H9 (cell line): ENCODE measurements around the gene C11orf71. TPM values are rescaled to one million over a fixed set of nuclear protein-coding genes. Genes with fewer than 3 reads are reported as not detected.

Experiments used
- DNase-seq: peaks from one replicate; pipeline ENCODE4 v3.0.0-alpha.2; 2017
- H2AFZ ChIP-seq: one replicate; pipeline ENCODE4 v1.6.1; 2013; ENCODE audit warnings: mild to moderate bottlenecking, low read length, control low read depth, moderate library complexity
- H2AK5ac ChIP-seq: 2 replicates; pipeline ENCODE4 v1.6.1; 2013; ENCODE audit warnings: low read length, control low read depth, mixed read lengths; ENCODE audit not compliant: insufficient read length
- H2BK120ac ChIP-seq: one replicate; pipeline ENCODE4 v1.6.1; 2013; ENCODE audit warnings: low read depth, mild to moderate bottlenecking, low read length, control low read depth, inconsistent platforms; ENCODE audit not compliant: poor library complexity, severe bottlenecking
- H2BK12ac ChIP-seq: 2 replicates; pipeline ENCODE4 v1.6.1; 2013; ENCODE audit warnings: low read length, control low read depth, mixed read lengths, low read depth; ENCODE audit not compliant: insufficient read length
- H2BK15ac ChIP-seq: 2 replicates; pipeline ENCODE4 v1.6.1; 2013; ENCODE audit warnings: low read depth, low read length, control low read depth
- H2BK20ac ChIP-seq: one replicate; pipeline ENCODE4 v1.6.1; 2013; ENCODE audit warnings: low read depth, mild to moderate bottlenecking, low read length, control low read depth, inconsistent platforms; ENCODE audit not compliant: poor library complexity, severe bottlenecking
- H2BK5ac ChIP-seq: 2 replicates; pipeline ENCODE4 v1.6.1; 2013; ENCODE audit warnings: low read length, control low read depth, mixed read lengths; ENCODE audit not compliant: insufficient read length
- H3K14ac ChIP-seq: 2 replicates; pipeline ENCODE4 v1.6.1; 2013; ENCODE audit warnings: low read length, control low read depth; ENCODE audit not compliant: insufficient read depth
- H3K18ac ChIP-seq: 2 replicates; pipeline ENCODE4 v1.6.1; 2013; ENCODE audit warnings: low read depth, mild to moderate bottlenecking, mixed read lengths, low read length, control low read depth; ENCODE audit not compliant: insufficient read length
- H3K23ac ChIP-seq: 2 replicates; pipeline ENCODE4 v1.6.1; 2013; ENCODE audit warnings: low read length, control low read depth, mixed read lengths, low read depth; ENCODE audit not compliant: insufficient read length
- H3K23me2 ChIP-seq: 2 replicates; pipeline ENCODE4 v1.6.1; 2013; ENCODE audit warnings: low read depth, mild to moderate bottlenecking, mixed read lengths, low read length, control low read depth; ENCODE audit not compliant: insufficient read length, poor library complexity, severe bottlenecking
- H3K27ac ChIP-seq: 2 replicates; pipeline ENCODE4 v1.5.1; 2013; ENCODE audit warnings: low read length, control low read depth, mixed read lengths, low read depth; ENCODE audit not compliant: insufficient read length
- H3K27me3 ChIP-seq: 2 replicates; pipeline ENCODE4 v1.6.1; 2013; ENCODE audit warnings: low read length, control low read depth, inconsistent platforms; ENCODE audit not compliant: insufficient read depth
- H3K4ac ChIP-seq: 2 replicates; pipeline ENCODE4 v1.6.1; 2013; ENCODE audit warnings: low read depth, mild to moderate bottlenecking, control low read depth, inconsistent platforms, low read length, moderate library complexity
- H3K4me1 ChIP-seq: 2 replicates; pipeline ENCODE4 v1.6.1; 2013; ENCODE audit warnings: low read length, control low read depth, inconsistent platforms; ENCODE audit not compliant: insufficient read depth
- H3K4me2 ChIP-seq: 2 replicates; pipeline ENCODE4 v1.6.1; 2013; ENCODE audit warnings: low read length, control low read depth, mixed read lengths; ENCODE audit not compliant: insufficient read length, insufficient read depth
- H3K56ac ChIP-seq: 2 replicates; pipeline ENCODE4 v1.6.1; 2013; ENCODE audit warnings: low read depth, mild to moderate bottlenecking, mixed read lengths, low read length, control low read depth; ENCODE audit not compliant: insufficient read length
- H3K79me1 ChIP-seq: 2 replicates; pipeline ENCODE4 v1.6.1; 2013; ENCODE audit warnings: low read depth, mild to moderate bottlenecking, moderate library complexity, low read length, control low read depth, inconsistent platforms; ENCODE audit not compliant: insufficient read depth, poor library complexity, severe bottlenecking
- H3K79me2 ChIP-seq: 2 replicates; pipeline ENCODE4 v1.6.1; 2013; ENCODE audit warnings: low read length, control low read depth, inconsistent platforms; ENCODE audit not compliant: insufficient read depth
- H3K9ac ChIP-seq: 2 replicates; pipeline ENCODE4 v1.6.1; 2013; ENCODE audit warnings: low read length, control low read depth, mixed read lengths; ENCODE audit not compliant: insufficient read length; ENCODE audit errors: extremely low read depth
- H3K9me3 ChIP-seq: one replicate; pipeline ENCODE4 v1.6.1; 2013; ENCODE audit warnings: low read depth, low read length, inconsistent platforms; ENCODE audit not compliant: control insufficient read depth
- H3T11ph ChIP-seq: one replicate; pipeline ENCODE4 v1.6.1; 2013; ENCODE audit warnings: mild to moderate bottlenecking, low read length, control low read depth, inconsistent platforms
- H4K20me1 ChIP-seq: one replicate; pipeline ENCODE4 v1.6.1; 2013; ENCODE audit not compliant: control insufficient read depth, insufficient read length, insufficient read depth
- H4K5ac ChIP-seq: 2 replicates; pipeline ENCODE4 v1.6.1; 2013; ENCODE audit warnings: low read depth, mild to moderate bottlenecking, mixed read lengths, low read length, control low read depth; ENCODE audit not compliant: insufficient read length
- H4K8ac ChIP-seq: replicated peaks from 2 replicates; pipeline ENCODE4 v1.6.1; 2013; ENCODE audit warnings: low read length, control low read depth, mixed read lengths, low read depth; ENCODE audit not compliant: insufficient read length
- H4K91ac ChIP-seq: 2 replicates; pipeline ENCODE4 v1.6.1; 2013; ENCODE audit warnings: low read depth, mild to moderate bottlenecking, moderate library complexity, mixed read lengths, low read length, control low read depth; ENCODE audit not compliant: insufficient read length
- H3K27ac Mint-ChIP-seq, 3 experiments: 2 replicates in 2 of 3; 3 replicates in 1 of 3; pipeline ENCODE4 v1.8.0; 2020 to 2021; ENCODE audit warnings: mixed read lengths in 3 of 3, mild to moderate bottlenecking in 1 of 3, moderate library complexity in 1 of 3
- H3K27me3 Mint-ChIP-seq: 2 replicates; pipeline ENCODE4 v1.8.0; 2021; ENCODE audit warnings: low read depth, mild to moderate bottlenecking, moderate library complexity, mixed read lengths
- H3K36me3 Mint-ChIP-seq, 3 experiments: 2 replicates in 2 of 3; 3 replicates in 1 of 3; pipeline ENCODE4 v1.8.0; 2020 to 2021; ENCODE audit warnings: low read depth in 3 of 3, mixed read lengths in 3 of 3; ENCODE audit not compliant: insufficient read depth in 1 of 3
- H3K4me1 Mint-ChIP-seq, 2 experiments: 2 replicates each; pipeline ENCODE4 v1.8.0; 2020; ENCODE audit warnings: mixed read lengths in 2 of 2
- H3K4me3 Mint-ChIP-seq, 2 experiments: 2 replicates in 1 of 2; 3 replicates in 1 of 2; pipeline ENCODE4 v1.8.0; 2020 to 2021; ENCODE audit warnings: mild to moderate bottlenecking in 2 of 2, mixed read lengths in 2 of 2, moderate library complexity in 1 of 2
- H3K9me3 Mint-ChIP-seq, 2 experiments: 2 replicates in 1 of 2; 3 replicates in 1 of 2; pipeline ENCODE4 v1.8.0; 2020; ENCODE audit warnings: mild to moderate bottlenecking in 2 of 2, mixed read lengths in 2 of 2, moderate library complexity in 1 of 2
- WGBS: extraction: QIAGEN DNeasy Blood & Tissue Kit; methylation state at CpG from one replicate; pipeline ENCODE4 v1.1.7; 2013; ENCODE audit warnings: missing lambda C conversion rate, low lambda C conversion rate, mixed read lengths; ENCODE audit not compliant: insufficient read length; ENCODE audit errors: extremely low coverage; 5-methylcytosine and 5-hydroxymethylcytosine counted together
- total RNA-seq: library from RNA; stranded (reverse); gene quantifications from 2 replicates; pipeline ENCODE4 v1.2.1, GENCODE V29; 2021
- TF ChIP-seq, protein P1 (sequence below): fragments of 200-600 bp; sonication (generic); conservative IDR thresholded peaks from 3 replicates; pipeline ENCODE4 v1.8.0; 2021; ENCODE audit warnings: antibody characterized with exemption, mild to moderate bottlenecking

The C11orf71 gene
- total RNA-seq, 1 experiment from 2014 or later = 3.5 TPM

DNA sequence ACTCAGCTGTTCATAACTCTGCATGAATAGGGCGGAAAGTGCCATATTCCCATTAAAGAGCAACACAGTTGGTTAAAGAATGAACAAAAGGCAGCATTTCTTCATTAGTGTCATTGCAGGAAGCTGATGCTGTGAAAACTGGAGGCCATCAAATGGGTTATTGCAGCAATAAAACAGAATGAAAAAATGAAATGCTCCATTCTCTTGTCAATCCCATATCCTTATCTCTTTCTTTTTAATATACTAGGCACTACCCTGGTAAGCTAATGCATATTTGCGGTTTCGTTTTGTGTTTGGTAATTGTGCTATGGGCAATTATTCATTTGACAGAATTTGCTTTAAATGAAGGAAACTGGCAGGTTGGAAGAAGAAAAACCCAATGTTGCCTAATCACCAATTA is 25.3 kb downstream of the C11orf71 start:
- no peak overlapping the region for H2AFZ ChIP-seq
- no peak overlapping the region for H2BK20ac ChIP-seq
- no peaks in the 10 kb centered on the region; the same call in 1 of the 2 replicates for H3K27me3 Mint-ChIP-seq
- no peaks in the 10 kb centered on the region for H3K79me2 ChIP-seq
- no peak overlapping the region for H3K18ac ChIP-seq
- no peak overlapping the region for H4K8ac ChIP-seq
- no peaks in the 10 kb centered on the region for H4K20me1 ChIP-seq
- no peak overlapping the region for H4K5ac ChIP-seq
- no peak overlapping the region for H3K14ac ChIP-seq
- TF ChIP-seq, protein P1, sequence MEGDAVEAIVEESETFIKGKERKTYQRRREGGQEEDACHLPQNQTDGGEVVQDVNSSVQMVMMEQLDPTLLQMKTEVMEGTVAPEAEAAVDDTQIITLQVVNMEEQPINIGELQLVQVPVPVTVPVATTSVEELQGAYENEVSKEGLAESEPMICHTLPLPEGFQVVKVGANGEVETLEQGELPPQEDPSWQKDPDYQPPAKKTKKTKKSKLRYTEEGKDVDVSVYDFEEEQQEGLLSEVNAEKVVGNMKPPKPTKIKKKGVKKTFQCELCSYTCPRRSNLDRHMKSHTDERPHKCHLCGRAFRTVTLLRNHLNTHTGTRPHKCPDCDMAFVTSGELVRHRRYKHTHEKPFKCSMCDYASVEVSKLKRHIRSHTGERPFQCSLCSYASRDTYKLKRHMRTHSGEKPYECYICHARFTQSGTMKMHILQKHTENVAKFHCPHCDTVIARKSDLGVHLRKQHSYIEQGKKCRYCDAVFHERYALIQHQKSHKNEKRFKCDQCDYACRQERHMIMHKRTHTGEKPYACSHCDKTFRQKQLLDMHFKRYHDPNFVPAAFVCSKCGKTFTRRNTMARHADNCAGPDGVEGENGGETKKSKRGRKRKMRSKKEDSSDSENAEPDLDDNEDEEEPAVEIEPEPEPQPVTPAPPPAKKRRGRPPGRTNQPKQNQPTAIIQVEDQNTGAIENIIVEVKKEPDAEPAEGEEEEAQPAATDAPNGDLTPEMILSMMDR = no peak
- H3K23me2 ChIP-seq = no peaks in the 10 kb centered on the region
- no peak overlapping the region for H3K4me2 ChIP-seq
- no peak overlapping the region for H2BK120ac ChIP-seq
- H3K9me3 Mint-ChIP-seq = no peaks in the 10 kb centered on the region
- no peak overlapping the region for H3K27ac ChIP-seq
- H3T11ph ChIP-seq = no peak overlapping the region
- DNase-seq = no peak
- H3K79me1 ChIP-seq = no peaks in the 10 kb centered on the region
- H3K36me3 Mint-ChIP-seq = no peaks in the 10 kb centered on the region
- H3K27me3 ChIP-seq = no peaks in the 10 kb centered on the region
- H3K9me3 ChIP-seq = no peaks in the 10 kb centered on the region
- H3K23ac ChIP-seq = no peak overlapping the region
- H3K4me1 ChIP-seq = peaks cover 4% of the 10 kb centered on the region; the same call in 1 of the 2 replicates
- H2BK5ac ChIP-seq = no peak overlapping the region
- H2AK5ac ChIP-seq = no peak overlapping the region
- no peak overlapping the region for H3K27ac Mint-ChIP-seq
- H3K56ac ChIP-seq = no peak overlapping the region
- no peak overlapping the region for H4K91ac ChIP-seq
- no CpG with 5 or more reads among the region's 3 CpGs for WGBS
- H2BK15ac ChIP-seq = no peak overlapping the region
- no peak overlapping the region for H3K4ac ChIP-seq
- H3K9ac ChIP-seq = no peak overlapping the region
- no peak overlapping the region for H3K4me3 Mint-ChIP-seq
- H2BK12ac ChIP-seq = no peak overlapping the region
- H3K4me1 Mint-ChIP-seq = peaks cover 11 to 13% of the 10 kb centered on the region in 2 experiments
